SU-DHL-6 (cell line): Measurements from ENCODE around the gene TRPM3.

ENCODE experiments used
- EZH2phosphoT487 ChIP-seq: fragments of 200-600 bp; sonication (generic), shearing (Covaris generic); conservative IDR thresholded peaks from 2 replicates; pipeline ENCODE4 v1.6.1; 2018; ENCODE audit warnings: mild to moderate bottlenecking, antibody characterized with exemption, low read length, moderate library complexity, mixed read lengths
- TF ChIP-seq, protein P1 (sequence below): fragments of 200-600 bp; sonication (generic); IDR thresholded peaks from one replicate; pipeline ENCODE4 v1.5.1; 2017; ENCODE audit warnings: antibody characterized with exemption, mild to moderate bottlenecking, low read length, moderate library complexity; ENCODE audit not compliant: insufficient read depth, poor library complexity, severe bottlenecking

DNA sequence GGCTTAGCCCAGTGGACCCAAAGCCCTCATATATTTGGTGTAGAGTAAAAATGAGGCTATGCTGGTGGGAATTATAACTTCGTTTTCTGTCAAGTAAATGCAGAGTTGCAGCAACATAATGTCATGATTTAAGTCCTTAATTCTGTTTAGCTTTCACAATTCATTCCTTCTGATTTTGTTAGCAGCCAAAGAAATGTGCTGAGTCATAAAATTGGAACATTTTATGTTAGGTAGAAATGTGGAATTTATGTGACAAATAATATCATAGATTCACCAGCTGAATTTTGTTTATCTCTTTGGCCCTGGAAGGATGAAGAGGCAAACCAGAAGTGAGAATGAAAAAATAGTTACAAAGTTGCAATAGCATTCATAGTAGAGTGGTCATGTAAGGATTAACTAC lies 247.0 kb downstream of the TRPM3 start:
- TF ChIP-seq, protein P1, sequence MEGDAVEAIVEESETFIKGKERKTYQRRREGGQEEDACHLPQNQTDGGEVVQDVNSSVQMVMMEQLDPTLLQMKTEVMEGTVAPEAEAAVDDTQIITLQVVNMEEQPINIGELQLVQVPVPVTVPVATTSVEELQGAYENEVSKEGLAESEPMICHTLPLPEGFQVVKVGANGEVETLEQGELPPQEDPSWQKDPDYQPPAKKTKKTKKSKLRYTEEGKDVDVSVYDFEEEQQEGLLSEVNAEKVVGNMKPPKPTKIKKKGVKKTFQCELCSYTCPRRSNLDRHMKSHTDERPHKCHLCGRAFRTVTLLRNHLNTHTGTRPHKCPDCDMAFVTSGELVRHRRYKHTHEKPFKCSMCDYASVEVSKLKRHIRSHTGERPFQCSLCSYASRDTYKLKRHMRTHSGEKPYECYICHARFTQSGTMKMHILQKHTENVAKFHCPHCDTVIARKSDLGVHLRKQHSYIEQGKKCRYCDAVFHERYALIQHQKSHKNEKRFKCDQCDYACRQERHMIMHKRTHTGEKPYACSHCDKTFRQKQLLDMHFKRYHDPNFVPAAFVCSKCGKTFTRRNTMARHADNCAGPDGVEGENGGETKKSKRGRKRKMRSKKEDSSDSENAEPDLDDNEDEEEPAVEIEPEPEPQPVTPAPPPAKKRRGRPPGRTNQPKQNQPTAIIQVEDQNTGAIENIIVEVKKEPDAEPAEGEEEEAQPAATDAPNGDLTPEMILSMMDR = no peak
- no peak for TF ChIP-seq EZH2phosphoT487
